K562 (cell line): ENCODE data around the gene LRP1B. TPM values are rescaled to one million over a fixed set of nuclear protein-coding genes. Genes with fewer than 3 reads are reported as not detected.

ENCODE experiments used
- ATAC-seq: fragments of 200-7000 bp; cut with Tn5 transposase; 3 replicates; pipeline ENCODE4 v1.9.1; 2020; ENCODE audit warnings: moderate library complexity
- BruUV-seq: library from RNA; stranded (reverse); fragments of 400-500 nt; replicated peaks from 2 replicates; lab custom pipeline; 2021; lab: Mats Ljungman, UMichigan
- CTCF ChIA-PET: fragments of 300-600 bp; formaldehyde crosslinking; extraction: SDS; loops from one replicate; lab custom pipeline; 2021; ENCODE audit warnings: low intra/inter-chr PET ratio; lab: Yijun Ruan, JAX
- POLR2A ChIA-PET: fragments of 300-600, 350-650 bp; sonication (Branson Sonifier 250); formaldehyde crosslinking; extraction: SDS; loops from one replicate; lab custom pipeline; 2021; ENCODE audit warnings: antibody characterized with exemption, inconsistent platforms; lab: Yijun Ruan, JAX
- DNase-seq, 4 experiments: peaks; one replicate each; pipeline versions ENCODE4 v3.0.0 to v3.0.0-alpha.2; 2011 to 2018; ENCODE audit warnings: low spot score in 3 of 4, mixed read lengths in 3 of 4; ENCODE audit errors: extremely low read depth in 1 of 4
- FAIRE-seq: peaks from 2 replicates; lab custom pipeline; 2011; peaks lifted over from hg19 to GRCh38; lab: Jason Lieb, UNC
- H2AFZ ChIP-seq: 2 replicates; pipeline ENCODE4 v1.6.0; 2011; ENCODE audit warnings: low read depth, low read length, control low read depth, inconsistent platforms
- H3K27ac ChIP-seq: fragments of 200-600 bp; 3 replicates; pipeline ENCODE4 v1.8.0; 2011; ENCODE audit warnings: low read depth, mild to moderate bottlenecking, control low read depth, inconsistent platforms, low read length, moderate library complexity, mixed read lengths; ENCODE audit errors: extremely low read depth
- H3K27me3 ChIP-seq, 2 experiments: fragments of 300-600 bp in 1 of 2; 2 replicates in 1 of 2; 3 replicates in 1 of 2; pipeline versions ENCODE4 v1.6.0 to v1.8.0; 2011; ENCODE audit warnings: inconsistent platforms in 2 of 2, low read length in 2 of 2, mild to moderate bottlenecking in 1 of 2, mixed read lengths in 1 of 2, moderate library complexity in 1 of 2; ENCODE audit not compliant: control insufficient read depth in 2 of 2, insufficient read depth in 2 of 2
- H3K36me3 ChIP-seq: fragments of 300-600 bp; 3 replicates; pipeline ENCODE4 v1.8.0; 2011; ENCODE audit warnings: mild to moderate bottlenecking, low read length, inconsistent platforms; ENCODE audit not compliant: control insufficient read depth, insufficient read depth
- H3K4me1 ChIP-seq, 2 experiments: fragments of 200-600 bp in 1 of 2; replicated peaks in 1 of 2; 2 replicates in 1 of 2; 3 replicates in 1 of 2; pipeline versions ENCODE4 v1.5.1 to v1.8.0; 2011; ENCODE audit warnings: inconsistent platforms in 2 of 2, low read length in 2 of 2, mild to moderate bottlenecking in 1 of 2, mixed read lengths in 1 of 2, moderate library complexity in 1 of 2; ENCODE audit not compliant: control insufficient read depth in 2 of 2, insufficient read depth in 2 of 2
- H3K4me2 ChIP-seq: 2 replicates; pipeline ENCODE4 v1.6.1; 2011; ENCODE audit warnings: low read length, control low read depth, inconsistent platforms, mixed read lengths; ENCODE audit not compliant: insufficient read depth
- H3K4me3 ChIP-seq: fragments of 200-600 bp; sonication (generic), shearing (Covaris generic); 2 replicates; pipeline ENCODE4 v1.5.1; 2016; ENCODE audit warnings: control low read depth, inconsistent platforms
- H3K79me2 ChIP-seq: fragments of 200-600 bp; 3 replicates; pipeline ENCODE4 v1.8.0; 2011; ENCODE audit warnings: low read length, inconsistent platforms; ENCODE audit not compliant: control insufficient read depth, insufficient read depth
- H3K9ac ChIP-seq, 2 experiments: 2 replicates each; pipeline versions ENCODE4 v1.6.0 to v1.6.1; 2011; ENCODE audit warnings: low read depth in 2 of 2, low read length in 2 of 2, control low read depth in 1 of 2, inconsistent platforms in 1 of 2, mild to moderate bottlenecking in 1 of 2, mixed read lengths in 1 of 2; ENCODE audit not compliant: insufficient read depth in 1 of 2
- H3K9me1 ChIP-seq: one replicate; pipeline ENCODE4 v1.6.0; 2011; ENCODE audit warnings: inconsistent platforms, mild to moderate bottlenecking, low read length, moderate library complexity; ENCODE audit not compliant: control insufficient read depth, insufficient read depth
- H3K9me3 ChIP-seq: replicated peaks from 2 replicates; pipeline ENCODE4 v1.5.1; 2011; ENCODE audit warnings: low read depth, low read length, inconsistent platforms; ENCODE audit not compliant: control insufficient read depth, insufficient read depth
- H4K20me1 ChIP-seq: replicated peaks from 2 replicates; pipeline ENCODE4 v1.6.1; 2011; ENCODE audit warnings: low read length, inconsistent platforms, mixed read lengths; ENCODE audit not compliant: control insufficient read depth, insufficient read depth
- CHD1 ChIP-seq: fragments of 200-600 bp; sonication (generic); IDR thresholded peaks from one replicate; pipeline ENCODE4 v1.6.1; 2012; ENCODE audit warnings: mild to moderate bottlenecking, moderate library complexity, low read length, inconsistent platforms
- FOXJ3 ChIP-seq: sonication (generic); formaldehyde crosslinking; IDR thresholded peaks from 2 replicates; pipeline ENCODE4 v1.4.0; 2020; ENCODE audit warnings: mild to moderate bottlenecking, missing genetic modification reagents
- HMG20B ChIP-seq: fragments of 250-450 bp; sonication (Bioruptor Pico); IDR thresholded peaks from 2 replicates; pipeline ENCODE4 v1.5.0; 2021; ENCODE audit warnings: mild to moderate bottlenecking
- KLF13 ChIP-seq: fragments of 450-650 bp; IDR thresholded peaks from 2 replicates; pipeline ENCODE4 v1.6.1; 2016; ENCODE audit warnings: missing genetic modification characterization, low read depth, mild to moderate bottlenecking, missing compliant biosample characterization, moderate library complexity, borderline replicate concordance
- LCOR ChIP-seq: sonication (generic); formaldehyde crosslinking; IDR thresholded peaks from 2 replicates; pipeline ENCODE4 v1.8.0; 2022; ENCODE audit warnings: mild to moderate bottlenecking, missing genetic modification reagents
- PATZ1 ChIP-seq: fragments of 250-450 bp; sonication (Bioruptor Pico); IDR thresholded peaks from 2 replicates; pipeline ENCODE4 v1.5.0; 2020; ENCODE audit warnings: mild to moderate bottlenecking, borderline replicate concordance
- PURB ChIP-seq: sonication (generic); formaldehyde crosslinking; IDR thresholded peaks from 2 replicates; pipeline ENCODE4 v1.9.0; 2021; ENCODE audit warnings: low read depth, mild to moderate bottlenecking, missing genetic modification reagents
- PYGO2 ChIP-seq: fragments of 450-650 bp; IDR thresholded peaks from 2 replicates; pipeline ENCODE4 v1.6.1; 2016; ENCODE audit warnings: mild to moderate bottlenecking, missing genetic modification characterization, moderate library complexity, missing compliant biosample characterization
- RCOR1 ChIP-seq, 2 experiments: IDR thresholded peaks; 2 replicates each; pipeline ENCODE4 v1.6.1; 2012; ENCODE audit warnings: low read depth in 2 of 2, low read length in 2 of 2, borderline replicate concordance in 1 of 2, improper control_type of control experiment in 1 of 2
- SIN3B ChIP-seq: fragments of 450-650 bp; IDR thresholded peaks from 2 replicates; pipeline ENCODE4 v1.6.1; 2017; ENCODE audit warnings: low read depth, mild to moderate bottlenecking, moderate library complexity
- SUPT5H ChIP-seq: fragments of 450-650 bp; IDR thresholded peaks from 2 replicates; pipeline ENCODE4 v1.6.1; 2016
- TCF15 ChIP-seq: fragments of 250-450 bp; sonication (Bioruptor Pico); IDR thresholded peaks from 2 replicates; pipeline ENCODE4 v1.8.0; 2022; ENCODE audit warnings: moderate library complexity, mild to moderate bottlenecking, inconsistent platforms
- ZNF766 ChIP-seq: fragments of 200-800 bp; sonication (Bioruptor generic); conservative IDR thresholded peaks from 2 replicates; pipeline ENCODE4 v1.6.1; 2016; ENCODE audit warnings: missing genetic modification characterization, missing compliant biosample characterization
- WGBS: fragments of 100-300 bp; shearing (Covaris generic); methylation state at CpG from one replicate; pipeline ENCODE4 v1.1.6; 2016; ENCODE audit warnings: low coverage, mixed read lengths; ENCODE audit not compliant: insufficient coverage; ENCODE audit errors: missing lambda C conversion rate; 5-methylcytosine and 5-hydroxymethylcytosine counted together
- in situ Hi-C: fragments of 300-500 bp; cut with MboI; formaldehyde crosslinking; loops from 4 replicates; pipeline ENCODE4 v1.15.0; 2018; ENCODE audit warnings: inconsistent platforms, mixed read lengths
- intact Hi-C: fragments of 100-400 bp; cut with micrococcal nuclease; formaldehyde crosslinking; loops from 2 replicates; pipeline ENCODE4 v1.14.2; 2022
- polyA plus RNA-seq, 8 experiments: library from polyadenylated mRNA; depleted of rRNA in 4 of 8; stranded (reverse) in 5 of 8; unstranded in 3 of 8; fragments of >200 nt; fragmentation: Nextera tagmentation in 2 of 8; fragmentation: Illumina TruSeq in 1 of 8; extraction: Ambion mirVana in 2 of 8; extraction: Trizol in 1 of 8; gene quantifications; 2 replicates each; pipeline versions ENCODE4 v1.2.1 to v1.2.3, GENCODE V29; 2011 to 2014; ENCODE audit warnings: inconsistent platforms in 1 of 8, missing spikeins in 1 of 8
- total RNA-seq, 7 experiments: library from RNA; depleted of rRNA in 6 of 7; stranded (reverse); fragments of >200 nt in 6 of 7; fragmentation: Illumina TruSeq in 2 of 7; extraction: Trizol in 2 of 7; gene quantifications; 2 replicates each; pipeline versions ENCODE4 v1.2.1 to v1.2.3, GENCODE V29; 2011 to 2021; ENCODE audit warnings: low replicate concordance in 1 of 7
- TF ChIP-seq, protein P1 (sequence below): sonication (generic); formaldehyde crosslinking; IDR thresholded peaks from 2 replicates; pipeline ENCODE4 v1.8.1; 2023; ENCODE audit warnings: mild to moderate bottlenecking, missing genetic modification reagents
- TF ChIP-seq, protein P2 (sequence below): fragments of 450-650 bp; IDR thresholded peaks from 2 replicates; pipeline ENCODE4 v1.7.0; 2016; ENCODE audit warnings: borderline replicate concordance
- TF ChIP-seq, protein P3 (sequence below): sonication (generic); formaldehyde crosslinking; IDR thresholded peaks from 2 replicates; pipeline ENCODE4 v1.8.0; 2022; ENCODE audit warnings: mild to moderate bottlenecking, low read depth, missing genetic modification reagents

Gene LRP1B
- total and polyA plus RNA-seq, 9 of the 15 experiments (the other 6 are each of a cell fraction or from before 2014, with no cell fraction given): not detected

- Histone ChIP-seq H3K9me3 (no peaks in the 10 kb centered on the region), H3K4me3 (no peak overlapping the region), H4K20me1 (no peaks in the 10 kb centered on the region), H3K9me1 (no peaks in the 10 kb centered on the region), H3K27ac (no peak overlapping the region), H3K27me3 (no peaks in the 10 kb centered on the region), H3K4me1 (no peaks in the 10 kb centered on the region), H3K79me2 (no peaks in the 10 kb centered on the region), H3K36me3 (no peaks in the 10 kb centered on the region), H3K9ac (no peak overlapping the region), H3K4me2 (no peak overlapping the region), H2AFZ (no peak overlapping the region)
- BruUV-seq: no TSS peak
- DNase-seq (no peak), FAIRE-seq (no peak), ATAC-seq (no peak)
- TF ChIP-seq LCOR (CRISPR knock-in tag): no peak
- no peak for TF ChIP-seq RCOR1 (IDR thresholded peaks at IDR 0.05; ENCODE audit: borderline replicate concordance in 1 of 2, low read depth in 2 of 2, low read length in 2 of 2)
- no peak for TF ChIP-seq FOXJ3 (CRISPR knock-in tag)
- no peak for TF ChIP-seq PURB (CRISPR knock-in tag)
- TF ChIP-seq CHD1: no peak
- TF ChIP-seq, protein P1, sequence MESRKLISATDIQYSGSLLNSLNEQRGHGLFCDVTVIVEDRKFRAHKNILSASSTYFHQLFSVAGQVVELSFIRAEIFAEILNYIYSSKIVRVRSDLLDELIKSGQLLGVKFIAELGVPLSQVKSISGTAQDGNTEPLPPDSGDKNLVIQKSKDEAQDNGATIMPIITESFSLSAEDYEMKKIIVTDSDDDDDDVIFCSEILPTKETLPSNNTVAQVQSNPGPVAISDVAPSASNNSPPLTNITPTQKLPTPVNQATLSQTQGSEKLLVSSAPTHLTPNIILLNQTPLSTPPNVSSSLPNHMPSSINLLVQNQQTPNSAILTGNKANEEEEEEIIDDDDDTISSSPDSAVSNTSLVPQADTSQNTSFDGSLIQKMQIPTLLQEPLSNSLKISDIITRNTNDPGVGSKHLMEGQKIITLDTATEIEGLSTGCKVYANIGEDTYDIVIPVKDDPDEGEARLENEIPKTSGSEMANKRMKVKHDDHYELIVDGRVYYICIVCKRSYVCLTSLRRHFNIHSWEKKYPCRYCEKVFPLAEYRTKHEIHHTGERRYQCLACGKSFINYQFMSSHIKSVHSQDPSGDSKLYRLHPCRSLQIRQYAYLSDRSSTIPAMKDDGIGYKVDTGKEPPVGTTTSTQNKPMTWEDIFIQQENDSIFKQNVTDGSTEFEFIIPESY (CRISPR knock-in tag): no peak
- TF ChIP-seq, protein P2, sequence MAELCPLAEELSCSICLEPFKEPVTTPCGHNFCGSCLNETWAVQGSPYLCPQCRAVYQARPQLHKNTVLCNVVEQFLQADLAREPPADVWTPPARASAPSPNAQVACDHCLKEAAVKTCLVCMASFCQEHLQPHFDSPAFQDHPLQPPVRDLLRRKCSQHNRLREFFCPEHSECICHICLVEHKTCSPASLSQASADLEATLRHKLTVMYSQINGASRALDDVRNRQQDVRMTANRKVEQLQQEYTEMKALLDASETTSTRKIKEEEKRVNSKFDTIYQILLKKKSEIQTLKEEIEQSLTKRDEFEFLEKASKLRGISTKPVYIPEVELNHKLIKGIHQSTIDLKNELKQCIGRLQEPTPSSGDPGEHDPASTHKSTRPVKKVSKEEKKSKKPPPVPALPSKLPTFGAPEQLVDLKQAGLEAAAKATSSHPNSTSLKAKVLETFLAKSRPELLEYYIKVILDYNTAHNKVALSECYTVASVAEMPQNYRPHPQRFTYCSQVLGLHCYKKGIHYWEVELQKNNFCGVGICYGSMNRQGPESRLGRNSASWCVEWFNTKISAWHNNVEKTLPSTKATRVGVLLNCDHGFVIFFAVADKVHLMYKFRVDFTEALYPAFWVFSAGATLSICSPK: no peak
- TF ChIP-seq SUPT5H: no peak
- TF ChIP-seq PYGO2: no peak
- no peak for TF ChIP-seq HMG20B (CRISPR knock-in tag)
- TF ChIP-seq TCF15 (CRISPR knock-in tag): no peak
- no peak for TF ChIP-seq ZNF766 (CRISPR knock-in tag)
- no peak for TF ChIP-seq PATZ1 (CRISPR knock-in tag)
- no peak for TF ChIP-seq SIN3B
- no peak for TF ChIP-seq KLF13 (tag)
- TF ChIP-seq, protein P3, sequence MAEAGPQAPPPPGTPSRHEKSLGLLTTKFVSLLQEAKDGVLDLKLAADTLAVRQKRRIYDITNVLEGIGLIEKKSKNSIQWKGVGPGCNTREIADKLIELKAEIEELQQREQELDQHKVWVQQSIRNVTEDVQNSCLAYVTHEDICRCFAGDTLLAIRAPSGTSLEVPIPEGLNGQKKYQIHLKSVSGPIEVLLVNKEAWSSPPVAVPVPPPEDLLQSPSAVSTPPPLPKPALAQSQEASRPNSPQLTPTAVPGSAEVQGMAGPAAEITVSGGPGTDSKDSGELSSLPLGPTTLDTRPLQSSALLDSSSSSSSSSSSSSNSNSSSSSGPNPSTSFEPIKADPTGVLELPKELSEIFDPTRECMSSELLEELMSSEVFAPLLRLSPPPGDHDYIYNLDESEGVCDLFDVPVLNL (CRISPR knock-in tag): no peak
- in situ Hi-C loops: no loop called here
- 0% methylated on average over 1 of the region's 1 CpG for WGBS
- CTCF ChIA-PET: no interaction called here
- intact Hi-C loops: no loop called here
- POLR2A ChIA-PET: no interaction called here
These were observed 1322.0 kb downstream of the LRP1B start for GRCh38 chr2:140808820-140809219.
